ENCODE results near the gene KLK1. TPM values are rescaled to one million over a fixed set of nuclear protein-coding genes. Genes with fewer than 3 reads are reported as not detected.

KLK1 gene
- total RNA-seq (not detected), polyA plus RNA-seq (0.39 TPM)

- WGBS, result 54% methylated on average over 14 of the region's 14 CpGs
- no peaks in the 10 kb centered on the region for H3K36me3 ChIP-seq (ENCODE audit: insufficient read depth)
- H3K4me1 ChIP-seq (ENCODE audit: insufficient read depth), result no peaks in the 10 kb centered on the region
- H3K27ac ChIP-seq (ENCODE audit: low read depth), result no peak within 1 kb of the TSS
- DNase-seq (ENCODE audit: extremely low spot score), result no peak
- H3K4me3 ChIP-seq (ENCODE audit: low read depth, low read length), result no peak within 1 kb of the TSS
Observed at GRCh38 chr19:50823389-50824042, at the start of gene KLK1. TSS of gene KLK1 (minus strand) at chr19:50823787. CDS start at chr19:50823748, 39 bp downstream.

- H3K4me3 ChIP-seq (ENCODE audit: low read depth, low read length), result no peak within 1 kb of the TSS
- no peaks in the 10 kb centered on the region for H3K4me1 ChIP-seq (ENCODE audit: insufficient read depth)
- 67% methylated on average over 3 of the region's 3 CpGs for WGBS
- DNase-seq (ENCODE audit: extremely low spot score), result no peak
- H3K36me3 ChIP-seq (ENCODE audit: insufficient read depth), result no peaks in the 10 kb centered on the region
- H3K27ac ChIP-seq (ENCODE audit: low read depth), result no peak within 1 kb of the TSS
Observed at GRCh38 chr19:50873056-50873455, 49.5 kb upstream of the KLK1 start, which contains the start of gene KLK2. TSS of gene KLK2 (plus strand) at chr19:50873439. CDS start at chr19:50873474, 35 bp downstream.

GRCh38 chr19:50870417-50871089 is 47.0 kb upstream of the KLK1 start:
- DNase-seq (ENCODE audit: extremely low spot score), result no peak
- WGBS, result 54% methylated on average over 26 of the region's 26 CpGs
- no peak overlapping the region for H3K27ac ChIP-seq (ENCODE audit: low read depth)

GRCh38 chr19:50869479-50869878 is 45.9 kb upstream of the KLK1 start:
- Histone ChIP-seq H3K36me3 (ENCODE audit: insufficient read depth) (no peaks in the 10 kb centered on the region), H3K4me1 (ENCODE audit: insufficient read depth) (no peaks in the 10 kb centered on the region), H3K27ac (ENCODE audit: low read depth) (no peak overlapping the region), H3K4me3 (ENCODE audit: low read depth, low read length) (no peak overlapping the region)
- DNase-seq (ENCODE audit: extremely low spot score), result no peak
- WGBS, result 63% methylated on average over 4 of the region's 4 CpGs

More at GRCh38 chr19:50870417-50871089, 47.0 kb upstream of the KLK1 start:
- Histone ChIP-seq H3K4me3 (ENCODE audit: low read depth, low read length) (no peak overlapping the region), H3K4me1 (ENCODE audit: insufficient read depth) (no peaks in the 10 kb centered on the region), H3K36me3 (ENCODE audit: insufficient read depth) (no peaks in the 10 kb centered on the region)

GRCh38 chr19:50861496-50862286 is 38.1 kb upstream of the KLK1 start:
- H3K27ac ChIP-seq (ENCODE audit: low read depth), result no peak overlapping the region
- H3K36me3 ChIP-seq (ENCODE audit: insufficient read depth), result no peaks in the 10 kb centered on the region
- WGBS, result 65% methylated on average over 7 of the region's 7 CpGs
- no peak for DNase-seq (ENCODE audit: extremely low spot score)
- no peaks in the 10 kb centered on the region for H3K4me1 ChIP-seq (ENCODE audit: insufficient read depth)
- no peak overlapping the region for H3K4me3 ChIP-seq (ENCODE audit: low read depth, low read length)

GRCh38 chr19:50861010-50861409 is 37.4 kb upstream of the KLK1 start:
- WGBS, result 79% methylated on average over 5 of the region's 5 CpGs
- Histone ChIP-seq H3K36me3 (ENCODE audit: insufficient read depth) (no peaks in the 10 kb centered on the region), H3K27ac (ENCODE audit: low read depth) (no peak overlapping the region)

GRCh38 chr19:50859849-50860248 is 36.3 kb upstream of the KLK1 start:
- DNase-seq (ENCODE audit: extremely low spot score), result no peak
- no peaks in the 10 kb centered on the region for H3K4me1 ChIP-seq (ENCODE audit: insufficient read depth)
- 86% methylated on average over 4 of the region's 4 CpGs for WGBS
- no peak overlapping the region for H3K27ac ChIP-seq (ENCODE audit: low read depth)
- no peaks in the 10 kb centered on the region for H3K36me3 ChIP-seq (ENCODE audit: insufficient read depth)
- no peak overlapping the region for H3K4me3 ChIP-seq (ENCODE audit: low read depth, low read length)

More at GRCh38 chr19:50861010-50861409, 37.4 kb upstream of the KLK1 start:
- Histone ChIP-seq H3K4me1 (ENCODE audit: insufficient read depth) (no peaks in the 10 kb centered on the region), H3K4me3 (ENCODE audit: low read depth, low read length) (no peak overlapping the region)
- DNase-seq (ENCODE audit: extremely low spot score), result no peak

GRCh38 chr19:50858886-50859285 is 35.3 kb upstream of the KLK1 start:
- H3K4me1 ChIP-seq (ENCODE audit: insufficient read depth), result no peaks in the 10 kb centered on the region
- DNase-seq (ENCODE audit: extremely low spot score), result no peak
- WGBS, result 12% methylated on average over 7 of the region's 7 CpGs
- no peak overlapping the region for H3K4me3 ChIP-seq (ENCODE audit: low read depth, low read length)
- no peaks in the 10 kb centered on the region for H3K36me3 ChIP-seq (ENCODE audit: insufficient read depth)
- no peak overlapping the region for H3K27ac ChIP-seq (ENCODE audit: low read depth)

- no peak for DNase-seq (ENCODE audit: extremely low spot score)
- H3K36me3 ChIP-seq (ENCODE audit: insufficient read depth), result no peaks in the 10 kb centered on the region
- no peak overlapping the region for H3K4me3 ChIP-seq (ENCODE audit: low read depth, low read length)
- 54% methylated on average over 6 of the region's 6 CpGs for WGBS
- H3K27ac ChIP-seq (ENCODE audit: low read depth), result no peak overlapping the region
- H3K4me1 ChIP-seq (ENCODE audit: insufficient read depth), result no peaks in the 10 kb centered on the region
Observed at GRCh38 chr19:50857366-50857765, 33.8 kb upstream of the KLK1 start.

- no peak for DNase-seq (ENCODE audit: extremely low spot score)
- Histone ChIP-seq H3K27ac (ENCODE audit: low read depth) (no peak within 1 kb of the TSS), H3K4me3 (ENCODE audit: low read depth, low read length) (no peak within 1 kb of the TSS), H3K4me1 (ENCODE audit: insufficient read depth) (no peaks in the 10 kb centered on the region), H3K36me3 (ENCODE audit: insufficient read depth) (no peaks in the 10 kb centered on the region)
- 56% methylated on average over 9 of the region's 9 CpGs for WGBS
Observed at GRCh38 chr19:50854636-50855410, 31.2 kb upstream of the KLK1 start, which contains the start of gene KLK3. TSS of gene KLK3 (plus strand) at chr19:50854915. CDS start at chr19:50854956, 41 bp downstream.

GRCh38 chr19:50851620-50852019 is 28.0 kb upstream of the KLK1 start:
- 70% methylated on average over 4 of the region's 4 CpGs for WGBS

GRCh38 chr19:50850738-50851137 is 27.2 kb upstream of the KLK1 start:
- Histone ChIP-seq H3K4me1 (ENCODE audit: insufficient read depth) (no peaks in the 10 kb centered on the region), H3K36me3 (ENCODE audit: insufficient read depth) (no peaks in the 10 kb centered on the region), H3K27ac (ENCODE audit: low read depth) (no peak overlapping the region), H3K4me3 (ENCODE audit: low read depth, low read length) (no peak overlapping the region)
- WGBS, result 41% methylated on average over 3 of the region's 3 CpGs
- no peak for DNase-seq (ENCODE audit: extremely low spot score)

More at GRCh38 chr19:50851620-50852019, 28.0 kb upstream of the KLK1 start:
- Histone ChIP-seq H3K36me3 (ENCODE audit: insufficient read depth) (no peaks in the 10 kb centered on the region), H3K27ac (ENCODE audit: low read depth) (no peak overlapping the region), H3K4me3 (ENCODE audit: low read depth, low read length) (no peak overlapping the region), H3K4me1 (ENCODE audit: insufficient read depth) (no peaks in the 10 kb centered on the region)
- no peak for DNase-seq (ENCODE audit: extremely low spot score)
